ENCODE results near the gene INPP4B. TPM values are rescaled to one million over a fixed set of nuclear protein-coding genes. Genes with fewer than 3 reads are reported as not detected.
"Not testable (repeated sequence)": the region's sequence is repeated elsewhere in the genome, so short reads cannot be mapped to it uniquely, and the experiment has no call there.

Gene INPP4B
- polyA plus RNA-seq, 12 donors = 17.7 to 45.1 (median 36.1) TPM; not detected in 1

DNA sequence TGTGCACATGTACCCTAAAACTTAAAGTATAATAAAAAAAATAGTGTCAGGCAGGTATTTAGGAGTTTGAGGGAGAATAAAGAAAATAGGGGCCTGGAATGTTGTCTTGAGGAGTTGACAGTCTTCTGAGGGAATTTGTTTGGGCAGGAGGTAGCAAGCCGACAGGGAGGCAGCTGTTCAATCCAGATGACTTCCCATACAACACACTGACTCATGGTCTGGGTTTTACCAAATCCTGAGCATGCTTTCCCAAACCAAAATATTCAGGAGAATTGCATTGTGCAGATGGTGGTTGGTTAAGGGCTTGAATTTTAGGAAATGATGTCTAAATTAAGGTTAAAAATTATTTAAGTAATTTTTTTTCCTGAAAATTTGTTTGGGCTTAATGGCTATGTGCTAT, 430.0 kb downstream of the INPP4B start:
- no peak for DNase-seq

GRCh38 chr4:142414366-142414990, 431.6 kb downstream of the INPP4B start:
- DNase-seq = no peak

DNA sequence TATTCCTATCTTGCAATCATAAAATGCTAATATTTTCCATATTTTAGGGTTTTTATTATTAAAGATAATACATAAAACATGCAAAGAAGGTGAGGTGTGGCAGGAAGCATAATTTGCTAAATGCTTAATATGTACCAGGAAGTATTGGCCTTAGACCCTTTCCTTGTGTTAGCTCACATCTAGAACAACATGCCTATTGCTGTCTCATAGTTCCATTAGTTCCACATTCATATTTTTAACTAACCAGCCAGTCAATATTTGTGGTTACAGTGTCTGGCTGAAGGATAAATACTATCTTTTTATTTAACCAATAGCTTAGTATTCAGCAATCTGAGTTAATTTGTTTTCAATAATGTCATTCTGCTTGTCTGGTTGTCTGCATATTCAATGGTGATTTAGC, 432.6 kb downstream of the INPP4B start:
- DNase-seq = no peak

DNA sequence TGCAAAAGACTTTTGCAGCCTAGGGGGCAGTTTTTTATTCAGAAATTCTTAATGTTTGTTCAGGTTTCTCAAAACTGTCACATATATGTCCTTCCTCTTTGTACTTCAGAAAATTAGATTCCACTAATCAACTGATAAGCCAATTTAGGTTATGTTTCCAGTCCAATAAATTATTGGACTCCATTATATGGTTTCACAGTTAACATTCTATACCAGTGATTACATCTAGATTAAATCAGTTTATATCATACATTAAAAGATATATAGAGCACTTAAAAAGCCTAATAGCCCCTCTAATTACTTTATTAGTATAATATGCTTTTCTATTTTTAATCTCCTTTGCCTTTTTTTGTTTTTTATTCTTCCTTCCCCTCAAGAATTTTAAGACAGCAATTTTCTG, 434.1 kb downstream of the INPP4B start:
- no peak for DNase-seq

DNA sequence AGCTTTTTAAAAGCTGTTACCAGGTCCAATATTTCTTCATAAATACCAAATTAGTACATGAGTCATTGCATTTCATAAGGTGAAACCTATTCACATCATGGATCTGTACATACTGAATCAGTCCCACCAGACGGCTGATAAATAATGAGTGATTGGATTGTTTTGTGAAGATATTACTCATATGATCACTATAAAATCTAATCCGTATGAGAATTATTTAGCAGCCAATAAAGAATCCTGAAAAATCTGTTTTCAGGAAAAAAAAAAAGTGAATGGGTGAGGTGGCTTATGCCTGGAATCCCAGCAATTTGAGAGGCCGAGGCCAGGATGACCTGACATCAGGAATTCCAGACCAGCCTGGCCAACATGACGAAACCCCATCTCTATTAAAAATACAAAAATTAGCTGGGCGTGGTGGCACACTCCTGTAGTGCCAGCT, 438.1 kb downstream of the INPP4B start:
- no peak for DNase-seq

- DNase-seq = no peak
These were observed 438.5 kb downstream of the INPP4B start for GRCh38 chr4:142407596-142407995.

- DNase-seq = no peak
These were observed 439.1 kb downstream of the INPP4B start for GRCh38 chr4:142406917-142407501.

- no peak for DNase-seq
These were observed 439.6 kb downstream of the INPP4B start for GRCh38 chr4:142406499-142406835.

DNA sequence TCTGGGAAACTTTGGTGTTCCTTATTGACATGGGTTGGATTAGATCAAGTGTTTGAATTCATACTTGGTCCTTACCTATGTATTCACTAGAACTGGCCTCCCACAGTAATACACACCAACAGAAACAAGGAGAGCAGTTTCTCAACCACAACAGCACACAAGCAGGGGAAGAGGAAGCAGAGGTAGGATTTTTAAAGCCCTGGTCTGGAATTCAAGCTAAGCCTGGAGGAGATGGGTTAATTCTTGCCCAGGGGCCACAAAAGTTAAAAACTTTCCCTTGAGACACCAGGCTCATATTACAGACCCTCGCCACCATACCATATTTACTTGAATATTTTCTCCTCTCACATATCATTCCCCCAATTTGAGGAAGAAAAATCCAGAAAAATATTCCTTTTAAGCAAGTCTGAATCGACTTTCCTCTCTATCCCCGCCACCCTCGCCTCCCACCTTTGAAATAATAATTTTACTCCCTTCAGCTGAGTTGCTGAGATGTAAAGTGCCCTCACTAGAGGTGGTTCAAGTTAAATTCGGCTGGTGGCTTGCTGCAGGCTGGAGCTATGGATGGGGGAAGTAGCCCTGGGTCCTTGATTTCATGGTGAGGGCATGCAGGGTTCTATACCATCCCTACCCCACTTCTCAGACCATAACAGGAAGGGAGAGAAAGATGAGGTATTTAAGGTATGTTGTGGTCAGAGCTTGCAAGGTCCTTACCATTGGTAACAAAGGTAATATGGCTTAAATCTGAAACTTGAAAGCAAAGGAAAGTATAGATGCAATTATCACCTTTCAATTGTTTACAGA, 440.2 kb downstream of the INPP4B start:
- peak; percentile 21 for DNase-seq

GRCh38 chr4:142405021-142405694, 440.9 kb downstream of the INPP4B start:
- DNase-seq = peak; percentile 69

DNA sequence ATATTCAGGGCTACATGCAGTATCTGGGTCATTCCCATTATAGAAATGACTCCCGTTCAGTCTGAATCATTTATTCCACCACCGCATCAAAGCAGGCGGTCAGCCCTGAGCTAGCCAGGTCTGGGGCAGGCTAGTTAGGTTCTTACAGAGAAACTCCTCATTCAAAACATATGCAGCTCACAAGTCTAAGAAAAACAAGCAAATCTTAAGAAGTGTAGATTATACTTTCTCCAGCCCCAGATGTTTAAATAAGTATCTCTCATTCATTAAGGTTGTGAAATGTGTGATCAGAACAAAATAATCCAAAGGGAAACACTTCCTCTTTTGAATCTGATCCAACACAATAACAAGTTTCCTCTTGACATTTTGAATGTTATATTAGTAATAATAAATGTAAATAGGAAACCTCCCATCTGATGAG, 441.9 kb downstream of the INPP4B start:
- DNase-seq = peak; percentile 56

DNA sequence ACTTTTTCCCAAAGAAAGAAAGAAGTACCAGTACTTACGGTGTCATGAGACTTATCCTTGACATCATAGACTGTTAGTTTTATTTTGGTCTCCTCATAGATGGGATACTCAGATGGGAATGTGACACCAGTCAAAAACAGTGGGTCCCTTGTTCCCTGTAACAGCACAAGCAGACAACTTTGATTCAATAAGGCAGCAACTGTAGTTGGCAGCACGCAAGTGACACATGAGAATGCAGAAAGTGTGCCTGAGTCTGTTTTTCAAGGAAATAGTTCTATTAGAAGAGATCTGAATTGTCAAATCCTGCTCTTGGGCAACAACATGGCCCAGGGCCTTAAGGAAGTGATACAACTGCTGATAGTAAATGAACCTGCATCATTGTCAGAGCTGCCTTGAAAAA, 443.2 kb downstream of the INPP4B start:
- DNase-seq = peak; percentile 38

GRCh38 chr4:142402156-142402555, 443.9 kb downstream of the INPP4B start:
- peak; percentile 27 for DNase-seq

GRCh38 chr4:142397364-142397991, 448.6 kb downstream of the INPP4B start:
- DNase-seq = not testable (repeated sequence)

GRCh38 chr4:142396279-142396678, 449.8 kb downstream of the INPP4B start:
- no peak for DNase-seq

DNA sequence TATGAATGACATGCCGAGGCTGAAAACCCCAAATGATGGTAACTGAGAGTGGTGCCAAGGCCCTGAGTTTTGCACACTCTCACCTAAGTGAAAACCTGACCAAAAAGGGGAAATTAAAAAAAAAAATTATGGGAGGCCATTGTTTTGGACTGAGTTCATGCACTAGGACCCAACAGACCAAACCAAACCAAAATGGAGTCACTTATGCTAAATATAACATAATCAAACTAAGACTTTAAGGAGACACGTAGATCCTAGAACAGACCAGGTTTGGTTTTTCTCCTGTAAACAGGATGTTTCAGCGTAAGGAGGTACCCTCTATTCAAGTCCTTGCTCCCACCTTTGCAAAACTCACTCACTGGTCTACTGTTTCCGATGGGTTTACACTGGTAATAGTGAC, 453.0 kb downstream of the INPP4B start:
- no peak for DNase-seq

DNA sequence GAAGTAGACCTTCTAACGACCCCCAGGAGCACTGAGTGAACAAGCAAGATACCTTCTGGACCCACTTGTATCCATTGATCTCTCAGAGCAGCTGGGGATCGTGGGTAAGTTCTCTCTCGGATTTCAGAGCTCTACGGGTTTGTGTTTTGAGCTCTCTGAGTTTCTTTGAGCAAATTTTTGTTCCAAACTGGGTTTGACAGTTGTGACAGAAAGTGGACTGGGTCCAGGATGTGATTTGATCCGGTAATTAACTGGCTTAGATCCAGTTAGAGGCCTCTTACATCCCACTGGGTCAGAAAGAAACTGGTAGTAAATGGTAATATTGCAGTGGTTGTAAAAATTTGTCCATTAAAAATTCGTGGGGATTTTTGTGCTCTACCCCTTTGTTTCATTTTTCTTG, 459.2 kb downstream of the INPP4B start:
- no peak for DNase-seq

GRCh38 chr4:142386449-142386848, 459.7 kb downstream of the INPP4B start:
- no peak for DNase-seq

DNA sequence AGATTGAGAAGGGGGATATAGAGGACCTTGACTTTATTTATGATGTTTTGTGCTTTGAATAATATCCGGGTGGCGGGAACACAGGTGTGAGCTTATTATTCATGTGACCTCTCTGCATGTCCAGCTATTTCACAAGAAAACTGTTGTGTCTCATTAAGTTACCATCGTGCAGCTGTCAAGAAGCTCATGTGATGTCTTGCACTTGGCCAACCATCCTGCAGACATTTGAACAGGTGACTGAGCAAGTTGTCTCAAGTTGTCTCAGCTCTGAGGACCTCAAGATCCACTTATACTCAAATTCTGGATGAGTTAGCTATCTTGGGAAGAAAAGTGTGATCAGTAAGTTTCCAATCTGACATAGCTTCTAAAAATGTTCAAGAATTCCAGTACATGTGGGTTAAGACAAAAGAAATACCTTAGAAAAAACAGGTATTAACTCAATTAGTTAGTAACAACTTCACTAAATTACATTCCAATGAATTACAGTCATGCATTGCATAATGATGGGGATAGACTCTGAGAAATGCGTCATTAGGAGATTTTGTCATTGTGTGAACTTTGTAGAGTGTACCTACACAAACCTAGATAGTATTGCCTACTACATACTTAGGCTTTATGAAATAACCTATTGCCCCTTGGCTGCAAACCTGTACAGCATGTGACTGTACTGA, 462.2 kb downstream of the INPP4B start:
- DNase-seq = no peak

DNA sequence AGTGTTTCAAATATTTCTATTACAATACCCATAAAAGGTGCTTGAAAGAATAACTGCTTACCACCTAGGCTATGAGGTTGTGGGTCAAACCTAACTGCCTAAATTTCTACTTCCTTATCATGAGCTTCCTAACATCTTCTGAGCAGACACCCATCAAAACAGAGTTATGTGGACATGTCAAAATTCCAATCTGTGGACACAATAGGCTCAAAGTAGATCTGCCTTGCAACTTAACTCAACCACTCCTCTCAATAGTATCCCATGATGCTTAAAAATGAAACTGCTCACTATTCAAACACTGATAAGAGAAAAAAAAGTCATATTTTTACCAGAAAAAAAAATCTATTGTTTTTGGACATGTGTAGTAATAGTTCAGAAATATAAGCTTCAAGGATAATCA, 462.7 kb downstream of the INPP4B start:
- DNase-seq = no peak

GRCh38 chr4:142380052-142380602, 466.0 kb downstream of the INPP4B start:
- DNase-seq = no peak

Data from muscle of arm (tissue), 12 donors.